ENCODE measurements around the gene MIX23.

- TF ChIP-seq CTCF (IDR thresholded peaks at IDR 0.05 in 8 of 11, conservative IDR thresholded peaks at IDR 0.05 in 3 of 11) (no peak), POLR2A (IDR thresholded peaks at IDR 0.05) (no peak), POLR2AphosphoS5 (IDR thresholded peaks at IDR 0.05) (no peak)
Observed at GRCh38 chr3:122358703-122359032, 24.4 kb downstream of the MIX23 start.

Data from spleen (tissue), 7 donors.